Measurements from ENCODE around the gene IGF2BP2.

- TF ChIP-seq POLR2A (IDR thresholded peaks at IDR 0.05) (no peak), CTCF (IDR thresholded peaks at IDR 0.05) (no peak)
These were observed 218.6 kb downstream of the IGF2BP2 start for GRCh38 chr3:185606196-185606595.
